Measurements from ENCODE around the gene ABCF3.
"Not testable (repeated sequence)": the region's sequence is repeated elsewhere in the genome, so short reads cannot be mapped to it uniquely, and the experiment has no call there.

ABCF3 gene, protein sequence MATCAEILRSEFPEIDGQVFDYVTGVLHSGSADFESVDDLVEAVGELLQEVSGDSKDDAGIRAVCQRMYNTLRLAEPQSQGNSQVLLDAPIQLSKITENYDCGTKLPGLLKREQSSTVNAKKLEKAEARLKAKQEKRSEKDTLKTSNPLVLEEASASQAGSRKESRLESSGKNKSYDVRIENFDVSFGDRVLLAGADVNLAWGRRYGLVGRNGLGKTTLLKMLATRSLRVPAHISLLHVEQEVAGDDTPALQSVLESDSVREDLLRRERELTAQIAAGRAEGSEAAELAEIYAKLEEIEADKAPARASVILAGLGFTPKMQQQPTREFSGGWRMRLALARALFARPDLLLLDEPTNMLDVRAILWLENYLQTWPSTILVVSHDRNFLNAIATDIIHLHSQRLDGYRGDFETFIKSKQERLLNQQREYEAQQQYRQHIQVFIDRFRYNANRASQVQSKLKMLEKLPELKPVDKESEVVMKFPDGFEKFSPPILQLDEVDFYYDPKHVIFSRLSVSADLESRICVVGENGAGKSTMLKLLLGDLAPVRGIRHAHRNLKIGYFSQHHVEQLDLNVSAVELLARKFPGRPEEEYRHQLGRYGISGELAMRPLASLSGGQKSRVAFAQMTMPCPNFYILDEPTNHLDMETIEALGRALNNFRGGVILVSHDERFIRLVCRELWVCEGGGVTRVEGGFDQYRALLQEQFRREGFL

DNA sequence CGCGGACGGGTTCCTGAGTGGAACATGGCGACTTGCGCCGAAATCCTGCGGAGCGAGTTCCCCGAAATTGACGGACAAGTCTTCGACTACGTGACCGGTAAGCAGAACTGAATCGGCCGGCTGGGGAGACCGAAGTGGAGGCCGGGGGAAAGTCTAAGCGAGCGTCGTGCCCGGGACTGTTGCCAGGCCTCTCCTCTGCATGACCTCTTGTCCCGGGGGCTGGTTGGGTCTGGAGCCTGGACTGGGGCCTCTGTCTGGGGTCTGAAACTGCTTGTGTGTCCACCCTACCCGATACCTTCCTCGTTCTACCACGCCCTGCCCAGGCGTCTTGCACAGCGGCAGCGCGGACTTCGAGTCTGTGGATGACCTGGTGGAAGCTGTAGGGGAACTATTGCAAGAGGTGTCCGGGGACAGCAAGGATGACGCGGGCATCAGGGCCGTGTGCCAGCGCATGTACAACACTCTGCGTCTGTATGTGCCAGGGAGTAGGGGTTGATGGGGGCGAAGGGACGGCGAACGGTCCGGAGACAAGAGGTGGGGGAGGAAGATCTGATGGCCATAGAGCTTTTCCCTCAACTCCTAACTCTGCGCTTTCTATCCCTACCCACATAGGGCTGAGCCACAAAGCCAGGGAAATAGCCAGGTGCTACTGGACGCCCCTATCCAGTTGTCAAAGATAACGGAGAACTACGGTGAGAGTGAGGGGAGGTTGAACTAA is at the start of gene ABCF3:
Gene ABCF3 (plus strand): TSS at position 16 of the 718 bp plus-strand sequence. CDS start 9 bp downstream, at position 25.
- no peak for DNase-seq (ENCODE audit: extremely low read depth in 1 of 2, low read depth in 1 of 2)

GRCh38 chr3:184140436-184140835 is 45.6 kb upstream of the ABCF3 start:
- DNase-seq (ENCODE audit: extremely low read depth in 1 of 2, low read depth in 1 of 2): no peak

GRCh38 chr3:184142199-184142598 is 43.8 kb upstream of the ABCF3 start:
- no peak for DNase-seq (ENCODE audit: extremely low read depth in 1 of 2, low read depth in 1 of 2)

DNA sequence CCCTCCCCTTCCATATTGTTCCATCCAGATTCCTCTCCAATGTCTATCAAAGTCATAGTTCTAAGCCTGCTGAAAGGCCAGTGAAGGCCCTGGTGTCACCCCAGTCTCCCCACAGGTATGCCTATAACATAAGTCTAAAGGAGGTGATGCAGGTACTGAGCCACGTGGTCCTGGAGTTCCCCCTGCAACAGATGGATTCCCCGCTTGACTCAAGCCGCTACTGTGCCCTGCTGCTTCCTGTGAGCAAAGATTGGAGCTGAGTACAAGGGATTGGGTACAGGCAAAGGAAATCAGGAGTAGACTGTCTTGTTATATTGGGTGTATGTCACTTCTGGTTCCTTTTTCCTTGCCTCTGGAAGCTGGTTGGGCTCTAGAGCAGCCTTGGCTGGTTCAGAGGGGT is 42.7 kb upstream of the ABCF3 start:
- DNase-seq (ENCODE audit: extremely low read depth in 1 of 2, low read depth in 1 of 2): no peak

DNA sequence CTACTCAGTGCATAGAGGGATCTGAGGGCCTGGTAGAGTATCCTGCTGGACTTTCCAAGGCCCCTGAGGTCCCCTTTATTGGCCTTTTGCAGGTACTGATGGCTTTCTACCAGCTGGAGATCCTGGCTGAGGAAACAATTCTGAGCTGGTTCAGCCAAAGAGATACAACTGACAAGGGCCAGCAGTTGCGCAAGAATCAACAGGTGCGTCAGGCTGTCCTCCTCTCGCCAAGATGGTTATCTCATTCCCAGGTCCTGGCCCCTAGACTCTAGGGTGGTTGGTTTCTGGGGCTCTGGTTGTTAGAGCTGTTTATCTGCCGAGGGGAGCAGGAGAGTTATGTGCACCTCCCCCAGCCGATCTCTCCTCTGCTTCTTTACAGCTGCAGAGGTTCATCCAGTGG is 41.5 kb upstream of the ABCF3 start:
- DNase-seq (ENCODE audit: extremely low read depth in 1 of 2, low read depth in 1 of 2): no peak

- no peak for DNase-seq (ENCODE audit: extremely low read depth in 1 of 2, low read depth in 1 of 2)
Measured at GRCh38 chr3:184145111-184145524, 40.9 kb upstream of the ABCF3 start.

GRCh38 chr3:184145751-184146270 is 40.2 kb upstream of the ABCF3 start:
- no peak for DNase-seq (ENCODE audit: extremely low read depth in 1 of 2, low read depth in 1 of 2)

DNA sequence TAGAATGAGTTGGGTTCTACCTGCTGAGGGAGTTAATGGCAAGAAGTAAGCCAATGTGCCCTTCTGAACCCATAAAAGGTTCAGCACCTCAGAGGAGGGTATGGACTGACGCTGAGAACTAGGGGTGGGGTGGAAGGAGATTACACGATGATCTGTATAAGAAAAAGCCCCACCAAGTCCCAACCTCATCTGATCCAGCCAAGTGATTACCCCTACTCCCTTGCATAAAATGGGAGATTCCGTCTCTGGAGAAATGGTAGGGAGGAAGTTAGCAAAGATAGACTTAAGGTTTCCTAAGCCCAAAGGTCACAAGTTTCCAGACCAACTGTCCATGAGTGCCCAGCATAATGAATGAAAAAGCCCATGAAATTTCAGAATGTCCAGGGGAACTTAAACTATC is 37.9 kb upstream of the ABCF3 start:
- no peak for DNase-seq (ENCODE audit: extremely low read depth in 1 of 2, low read depth in 1 of 2)

GRCh38 chr3:184149123-184149522 is 36.9 kb upstream of the ABCF3 start:
- DNase-seq (ENCODE audit: extremely low read depth in 1 of 2, low read depth in 1 of 2): no peak

GRCh38 chr3:184149770-184150169 is 36.2 kb upstream of the ABCF3 start:
- not testable (repeated sequence) for DNase-seq (ENCODE audit: extremely low read depth in 1 of 2, low read depth in 1 of 2)

- no peak for DNase-seq (ENCODE audit: extremely low read depth in 1 of 2, low read depth in 1 of 2)
Measured at GRCh38 chr3:184154885-184155643, 30.9 kb upstream of the ABCF3 start, which contains the start of gene DVL3. Gene DVL3 (plus strand): TSS chr3:184155377. CDS start chr3:184155636, 259 bp downstream.

- no peak for DNase-seq (ENCODE audit: extremely low read depth in 1 of 2, low read depth in 1 of 2)
Measured at GRCh38 chr3:184155644-184156521, 30.1 kb upstream of the ABCF3 start.

DNA sequence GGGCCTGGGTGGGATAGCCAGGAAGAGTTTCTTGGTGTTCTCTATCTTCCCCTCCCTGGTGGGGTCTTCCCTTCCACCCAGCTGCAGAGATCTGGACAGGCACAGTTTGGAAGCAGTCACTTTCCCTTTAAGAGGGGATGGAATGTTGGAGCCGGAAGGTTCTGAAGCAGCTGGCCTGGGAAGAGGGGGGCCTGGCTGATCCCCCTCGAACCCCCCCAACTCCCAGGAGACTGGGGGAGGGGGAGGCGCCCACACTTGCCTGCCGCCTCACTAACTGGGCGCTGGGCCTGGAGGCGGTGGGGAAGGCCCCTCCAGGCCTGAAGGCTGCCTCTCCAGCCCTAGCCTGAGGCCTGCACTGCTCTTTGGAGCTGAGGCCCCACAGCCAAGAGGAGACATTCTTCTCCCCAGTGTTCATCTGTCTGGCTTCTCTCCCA is 29.5 kb upstream of the ABCF3 start:
- no peak for DNase-seq (ENCODE audit: extremely low read depth in 1 of 2, low read depth in 1 of 2)

GRCh38 chr3:184157206-184157605 is 28.8 kb upstream of the ABCF3 start:
- DNase-seq (ENCODE audit: extremely low read depth in 1 of 2, low read depth in 1 of 2): no peak

DNA sequence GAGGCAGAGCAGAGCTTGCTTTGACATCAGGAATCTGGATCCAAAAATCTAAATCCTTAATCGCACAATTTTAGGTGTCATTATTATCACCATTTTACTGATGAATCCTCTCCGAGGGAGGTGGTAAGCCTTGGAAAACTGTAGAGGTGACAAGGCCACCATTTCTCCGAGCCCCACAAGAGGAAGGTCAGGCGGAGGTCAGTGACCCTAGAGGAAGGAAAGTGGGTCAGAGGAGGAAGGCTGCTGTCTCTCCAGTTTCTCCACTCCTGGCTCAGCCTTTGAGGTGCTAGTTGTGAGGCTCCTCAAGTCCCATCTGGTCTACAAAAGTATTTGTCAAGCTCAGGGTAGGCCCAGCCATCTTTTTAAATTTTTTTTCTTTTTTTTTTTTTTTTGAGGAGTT is 27.6 kb upstream of the ABCF3 start:
- DNase-seq (ENCODE audit: extremely low read depth in 1 of 2, low read depth in 1 of 2): no peak

- DNase-seq (ENCODE audit: extremely low read depth in 1 of 2, low read depth in 1 of 2): no peak
Measured at GRCh38 chr3:184160456-184160855, 25.5 kb upstream of the ABCF3 start.

- not testable (repeated sequence) for DNase-seq (ENCODE audit: extremely low read depth in 1 of 2, low read depth in 1 of 2)
Measured at GRCh38 chr3:184162571-184163070, 23.4 kb upstream of the ABCF3 start.

DNA sequence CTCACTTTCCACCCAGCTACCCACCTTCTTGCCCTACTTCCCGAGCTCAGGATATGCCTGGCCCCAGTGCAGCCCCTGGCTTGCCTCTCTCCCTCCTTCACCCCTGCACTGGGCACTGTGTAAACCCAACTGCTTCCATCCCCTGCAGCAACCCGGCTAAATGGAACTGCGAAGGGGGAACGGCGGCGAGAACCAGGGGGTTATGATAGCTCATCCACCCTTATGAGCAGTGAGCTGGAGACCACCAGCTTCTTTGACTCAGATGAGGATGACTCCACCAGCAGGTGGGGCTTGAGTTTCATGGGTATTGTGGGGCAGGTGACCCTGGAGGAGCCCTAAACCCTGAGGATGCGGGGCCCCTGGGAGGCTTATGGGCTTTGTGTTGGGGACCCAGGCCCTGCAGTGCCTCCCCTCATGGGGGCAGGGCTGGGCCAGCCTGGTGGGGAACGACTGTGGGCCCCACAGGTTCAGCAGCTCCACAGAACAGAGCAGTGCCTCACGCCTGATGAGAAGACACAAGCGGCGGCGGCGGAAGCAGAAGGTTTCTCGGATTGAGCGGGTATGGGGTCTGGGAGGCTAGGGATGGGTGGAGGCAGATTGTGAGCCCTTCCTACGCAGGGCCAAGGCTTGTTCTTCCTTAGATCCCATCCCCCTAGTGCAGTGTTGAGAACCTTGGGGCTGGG is 21.2 kb upstream of the ABCF3 start:
- DNase-seq (ENCODE audit: extremely low read depth in 1 of 2, low read depth in 1 of 2): no peak

GRCh38 chr3:184165543-184165942 is 20.5 kb upstream of the ABCF3 start:
- DNase-seq (ENCODE audit: extremely low read depth in 1 of 2, low read depth in 1 of 2): no peak
